Fibroblast of pulmonary artery (primary cell): ENCODE results near the gene ZNF496.
A peak's percentile ranks its signal among the peaks of the same experiment; 100 is the strongest.
"Not testable (repeated sequence)": the region's sequence is repeated elsewhere in the genome, so short reads cannot be mapped to it uniquely, and the experiment has no call there.

Experiments
- DNase-seq: peaks from one replicate; pipeline ENCODE4 v3.0.0-alpha.2; 2010; ENCODE audit warnings: low read depth
- H3K4me3 ChIP-seq: replicated peaks from 2 replicates; pipeline ENCODE4 v1.5.1; 2011; ENCODE audit warnings: low read depth, mild to moderate bottlenecking, control low read depth, low read length, moderate library complexity
- CTCF ChIP-seq: IDR thresholded peaks from 2 replicates; pipeline ENCODE4 v1.5.1; 2011; ENCODE audit warnings: mild to moderate bottlenecking, control low read depth, low read length, inconsistent platforms; ENCODE audit errors: missing control alignments

ZNF496 gene

GRCh38 chr1:247365023-247365422 lies 33.4 kb upstream of the ZNF496 start:
- no peak for TF ChIP-seq CTCF
- no peak overlapping the region for H3K4me3 ChIP-seq
- no peak for DNase-seq

- not testable (repeated sequence) for DNase-seq, H3K4me3 ChIP-seq
These were observed 31.3 kb upstream of the ZNF496 start for GRCh38 chr1:247363000-247363399.

- no peak for TF ChIP-seq CTCF
- no peak for DNase-seq
- no peak overlapping the region for H3K4me3 ChIP-seq
These were observed 30.5 kb upstream of the ZNF496 start for GRCh38 chr1:247362153-247362552.

- H3K4me3 ChIP-seq = no peak overlapping the region
- DNase-seq = peak; percentile 47
- TF ChIP-seq CTCF = no peak
These were observed 29.5 kb upstream of the ZNF496 start for GRCh38 chr1:247360991-247361731.

GRCh38 chr1:247360116-247360898 lies 28.6 kb upstream of the ZNF496 start:
- no peak for TF ChIP-seq CTCF
- H3K4me3 ChIP-seq = no peak overlapping the region
- DNase-seq = no peak

- H3K4me3 ChIP-seq = no peak overlapping the region
- no peak for DNase-seq
- no peak for TF ChIP-seq CTCF
These were observed 27.9 kb upstream of the ZNF496 start for GRCh38 chr1:247359559-247359958.

GRCh38 chr1:247358920-247359319 lies 27.3 kb upstream of the ZNF496 start:
- no peak for TF ChIP-seq CTCF
- peak; percentile 51 for DNase-seq
- H3K4me3 ChIP-seq = no peak overlapping the region
